Upper lobe of left lung (tissue), 4 donors: ENCODE measurements around the gene CENPN.

Experiments
- POLR2A ChIP-seq, 4 donors: fragments of 450-650 bp; IDR thresholded peaks; one replicate each; pipeline ENCODE4 v1.5.1; 2016 to 2017; ENCODE audit warnings: antibody characterized with exemption in 4 of 4, mild to moderate bottlenecking in 2 of 4
- TF ChIP-seq, protein P1 (sequence below), 6 experiments: fragments of 450-650 bp in 4 of 6; fragments of 200-600 bp in 2 of 6; sonication (generic) in 2 of 6; IDR thresholded peaks; one replicate each; pipeline ENCODE4 v1.5.1; 2016 to 2019; ENCODE audit warnings: antibody characterized with exemption in 6 of 6

DNA sequence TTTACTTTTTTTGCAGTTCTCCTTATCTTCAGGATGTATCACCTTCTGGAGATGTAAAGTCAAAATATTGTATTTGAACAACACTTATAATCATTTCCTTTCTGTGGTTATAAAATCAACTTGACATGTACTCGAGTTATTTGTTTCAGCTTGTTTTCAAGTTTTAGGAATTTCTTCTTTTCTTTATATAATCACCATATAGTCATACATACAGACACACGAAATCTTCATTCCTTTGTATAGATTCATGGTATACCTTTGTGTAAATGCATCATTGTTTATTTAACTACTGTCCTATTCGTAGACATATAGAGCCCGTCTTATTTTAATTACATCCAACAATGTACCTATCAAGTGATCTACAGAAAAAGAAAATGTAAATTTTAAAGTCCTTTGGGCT lies 40.4 kb upstream of the CENPN start:
- TF ChIP-seq, protein P1, sequence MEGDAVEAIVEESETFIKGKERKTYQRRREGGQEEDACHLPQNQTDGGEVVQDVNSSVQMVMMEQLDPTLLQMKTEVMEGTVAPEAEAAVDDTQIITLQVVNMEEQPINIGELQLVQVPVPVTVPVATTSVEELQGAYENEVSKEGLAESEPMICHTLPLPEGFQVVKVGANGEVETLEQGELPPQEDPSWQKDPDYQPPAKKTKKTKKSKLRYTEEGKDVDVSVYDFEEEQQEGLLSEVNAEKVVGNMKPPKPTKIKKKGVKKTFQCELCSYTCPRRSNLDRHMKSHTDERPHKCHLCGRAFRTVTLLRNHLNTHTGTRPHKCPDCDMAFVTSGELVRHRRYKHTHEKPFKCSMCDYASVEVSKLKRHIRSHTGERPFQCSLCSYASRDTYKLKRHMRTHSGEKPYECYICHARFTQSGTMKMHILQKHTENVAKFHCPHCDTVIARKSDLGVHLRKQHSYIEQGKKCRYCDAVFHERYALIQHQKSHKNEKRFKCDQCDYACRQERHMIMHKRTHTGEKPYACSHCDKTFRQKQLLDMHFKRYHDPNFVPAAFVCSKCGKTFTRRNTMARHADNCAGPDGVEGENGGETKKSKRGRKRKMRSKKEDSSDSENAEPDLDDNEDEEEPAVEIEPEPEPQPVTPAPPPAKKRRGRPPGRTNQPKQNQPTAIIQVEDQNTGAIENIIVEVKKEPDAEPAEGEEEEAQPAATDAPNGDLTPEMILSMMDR (IDR thresholded peaks at IDR 0.05) = no peak
- TF ChIP-seq POLR2A (IDR thresholded peaks at IDR 0.05) = no peak
